ENCODE results near the gene IPO4.
"Not testable (repeated sequence)": the region's sequence is repeated elsewhere in the genome, so short reads cannot be mapped to it uniquely, and the experiment has no call there.

- not testable (repeated sequence) for TF ChIP-seq CTCF (IDR thresholded peaks at IDR 0.05 in 2 of 3, conservative IDR thresholded peaks at IDR 0.05 in 1 of 3; ENCODE audit: borderline replicate concordance in 1 of 3, insufficient read depth in 1 of 3, low read depth in 2 of 3, low read length in 2 of 3); POLR2A (IDR thresholded peaks at IDR 0.05; ENCODE audit: borderline replicate concordance, extremely low read depth, insufficient read depth, insufficient read length); POLR2AphosphoS5 (IDR thresholded peaks at IDR 0.05; ENCODE audit: low read depth, low read length); REST (IDR thresholded peaks at IDR 0.05; ENCODE audit: low read depth); EZH2 (IDR thresholded peaks at IDR 0.05); EZH2phosphoT487 (IDR thresholded peaks at IDR 0.05; ENCODE audit: borderline replicate concordance); SIN3A (IDR thresholded peaks at IDR 0.05; ENCODE audit: low read depth)
These were observed 28.3 kb upstream of the IPO4 start for GRCh38 chr14:24216876-24217275.
